ENCODE measurements around the gene IFRD1.

IFRD1 gene

GRCh38 chr7:112449902-112450806 lies at the start of gene IFRD1:
Gene IFRD1, plus strand, starts transcription at chr7:112450460. Its CDS starts 229 bp downstream, at chr7:112450689.
- DNase-seq (ENCODE audit: low spot score), result peak; percentile 99

DNA sequence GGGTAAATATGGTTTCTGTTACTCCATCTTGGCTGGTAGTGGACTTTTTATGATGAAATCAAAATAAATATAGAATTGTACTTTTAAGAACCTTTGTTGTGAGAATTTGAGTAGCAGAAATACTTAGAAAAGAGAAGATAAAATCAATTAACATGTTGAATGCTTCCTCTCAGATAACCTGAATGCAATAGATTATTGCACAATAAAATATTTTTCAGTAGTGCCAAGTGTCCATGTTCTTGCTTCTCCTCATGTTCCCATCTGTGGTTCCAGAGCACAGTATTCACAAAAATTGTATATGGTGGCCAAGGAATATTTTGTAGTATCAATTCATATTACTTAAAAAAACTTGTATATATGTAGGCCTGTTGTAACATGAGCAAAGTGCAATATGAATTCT lies 45.9 kb upstream of the IFRD1 start:
- no peak for DNase-seq (ENCODE audit: low spot score)

GRCh38 chr7:112405286-112405685 lies 45.0 kb upstream of the IFRD1 start:
- no peak for DNase-seq (ENCODE audit: low spot score)

DNA sequence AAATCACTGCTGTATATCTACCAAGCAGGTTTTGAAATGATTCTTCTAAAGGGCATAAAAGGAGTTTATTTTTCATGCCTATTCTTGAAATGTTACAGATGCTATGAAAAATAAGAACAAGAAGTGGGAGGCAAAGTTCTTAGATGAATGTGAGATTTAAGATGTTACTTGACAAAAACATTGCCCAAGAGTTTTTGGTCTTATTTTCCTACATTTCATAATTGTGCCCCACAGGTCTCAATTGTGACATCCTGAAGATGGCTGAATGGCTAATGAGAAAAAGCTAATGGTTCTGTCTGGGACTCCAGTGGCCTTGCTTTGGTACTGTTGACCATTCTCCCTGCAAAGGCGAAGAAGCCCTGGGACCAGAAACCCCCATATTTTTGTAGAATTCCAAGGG lies 43.0 kb upstream of the IFRD1 start:
- DNase-seq (ENCODE audit: low spot score), result no peak

GRCh38 chr7:112410092-112410491 lies 40.2 kb upstream of the IFRD1 start:
- no peak for DNase-seq (ENCODE audit: low spot score)

DNA sequence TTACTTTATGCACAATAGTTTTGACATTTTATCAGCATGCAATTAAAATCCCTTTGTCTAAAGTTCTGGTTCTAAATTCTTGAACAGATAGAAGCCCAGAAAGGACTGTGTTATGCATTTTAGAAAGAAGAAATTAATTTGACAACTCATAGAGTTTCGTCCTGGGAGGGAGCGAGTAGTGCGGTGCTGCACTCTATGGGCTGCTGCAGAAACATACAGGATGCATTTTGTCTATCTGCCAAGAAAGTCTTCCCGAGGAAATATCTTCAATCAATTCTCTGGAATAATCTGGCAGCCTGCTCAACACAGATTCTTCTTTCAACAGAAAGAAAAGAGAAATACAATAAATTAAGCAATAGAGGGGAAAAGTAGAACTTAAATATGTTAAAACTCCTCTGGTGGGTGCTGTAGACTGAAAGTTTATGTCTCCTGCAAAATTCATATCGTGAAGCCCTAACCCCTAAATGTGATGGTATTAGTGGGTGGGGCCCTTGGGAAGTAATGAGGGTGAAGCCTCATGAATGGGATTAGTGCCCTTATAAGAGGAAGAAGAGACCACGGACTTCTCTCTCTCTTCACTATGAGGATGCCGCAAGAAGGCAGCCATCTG lies 39.0 kb upstream of the IFRD1 start:
- no peak for DNase-seq (ENCODE audit: low spot score)

- no peak for DNase-seq (ENCODE audit: low spot score)
Measured at GRCh38 chr7:112414855-112415490, 35.3 kb upstream of the IFRD1 start.

- DNase-seq (ENCODE audit: low spot score), result no peak
Measured at GRCh38 chr7:112416127-112416526, 34.1 kb upstream of the IFRD1 start.

DNA sequence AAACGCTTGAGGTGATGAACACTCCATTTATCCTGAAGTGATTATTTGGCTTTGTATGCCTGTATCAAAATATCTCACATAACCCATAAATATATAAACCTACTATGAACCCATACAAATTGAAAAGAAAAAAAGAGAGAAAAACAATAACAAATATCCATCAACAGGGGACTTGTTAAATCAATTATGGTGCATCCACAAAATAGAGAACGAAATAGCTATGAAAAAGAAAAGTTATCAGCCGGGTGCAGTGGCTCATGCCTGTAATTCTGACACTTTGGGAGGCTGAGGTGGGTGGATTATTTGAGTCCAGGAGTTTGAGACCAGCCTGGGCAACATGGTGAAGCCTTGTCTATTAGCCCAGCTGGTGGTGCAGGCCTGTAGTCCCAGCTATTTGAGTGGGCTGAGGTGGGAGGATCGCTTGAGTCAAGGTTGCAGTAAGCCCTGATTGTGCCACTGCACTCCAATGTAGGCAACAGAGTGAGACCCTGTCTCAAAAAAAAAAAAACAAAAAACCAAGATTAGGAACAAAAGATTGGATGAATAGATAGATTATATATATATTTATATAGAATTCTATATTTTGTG lies 30.6 kb upstream of the IFRD1 start:
- DNase-seq (ENCODE audit: low spot score), result no peak

DNA sequence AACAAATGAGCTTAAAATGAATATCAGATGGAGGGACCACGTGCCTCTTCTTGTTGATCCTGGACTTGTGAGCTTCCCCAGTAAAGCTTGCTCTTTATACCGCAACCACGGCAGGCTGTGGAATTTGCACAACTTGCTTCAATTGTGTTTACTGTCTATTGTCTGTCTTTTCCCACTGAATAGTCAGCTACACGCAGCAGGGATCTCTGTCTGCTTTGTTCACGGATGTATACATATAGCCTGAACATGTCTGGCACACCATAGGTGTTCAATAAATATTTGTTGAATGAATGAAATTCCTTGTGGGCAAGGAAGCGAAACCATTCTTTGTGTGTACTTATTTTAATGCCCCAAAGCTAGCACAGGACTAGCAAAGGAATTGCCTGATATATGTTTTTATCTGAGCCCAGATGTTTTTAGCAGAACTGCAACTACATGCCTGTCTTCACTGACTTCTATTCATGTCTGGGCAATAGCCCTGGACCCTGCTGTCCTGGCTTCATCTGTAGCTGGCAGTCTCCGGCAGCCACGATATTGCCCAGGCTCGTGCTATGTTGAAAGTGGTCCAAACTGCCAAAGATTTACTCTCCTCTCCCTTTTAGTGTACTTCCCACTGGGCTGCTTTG lies 29.9 kb upstream of the IFRD1 start:
- no peak for DNase-seq (ENCODE audit: low spot score)

- no peak for DNase-seq (ENCODE audit: low spot score)
Measured at GRCh38 chr7:112421666-112422486, 28.4 kb upstream of the IFRD1 start.

DNA sequence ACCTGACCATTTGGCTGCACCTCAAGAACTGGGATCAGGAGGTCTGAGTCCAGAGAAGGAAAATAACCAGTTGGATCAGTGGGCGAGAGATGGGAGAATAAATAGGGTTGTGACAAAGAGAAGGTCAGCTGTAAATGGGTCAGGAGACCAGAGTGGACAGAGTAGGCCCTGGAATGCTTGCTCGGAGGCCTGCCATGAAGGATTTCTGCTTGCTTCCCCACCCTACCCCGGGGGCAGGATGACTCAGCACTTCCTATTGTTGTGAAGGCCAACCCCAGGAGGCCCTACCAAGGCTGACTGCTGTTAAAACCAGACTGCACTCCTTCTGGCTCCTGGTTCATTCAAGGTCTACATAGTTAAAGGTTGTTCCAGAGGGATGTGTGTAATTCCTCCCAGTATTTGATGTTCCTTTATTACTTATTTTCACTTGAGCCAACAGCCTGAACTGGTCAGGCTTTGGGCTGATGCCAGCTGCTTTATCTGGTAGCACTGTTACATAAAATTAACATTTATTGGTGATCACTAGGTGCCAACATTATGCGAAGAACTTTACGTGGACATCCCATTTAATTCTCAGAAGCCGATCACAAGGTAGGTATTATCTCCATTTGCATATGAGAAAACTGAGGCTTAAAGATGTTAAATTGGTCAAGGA lies 27.3 kb upstream of the IFRD1 start:
- no peak for DNase-seq (ENCODE audit: low spot score)

- DNase-seq (ENCODE audit: low spot score), result no peak
Measured at GRCh38 chr7:112423987-112424386, 26.3 kb upstream of the IFRD1 start.

DNA sequence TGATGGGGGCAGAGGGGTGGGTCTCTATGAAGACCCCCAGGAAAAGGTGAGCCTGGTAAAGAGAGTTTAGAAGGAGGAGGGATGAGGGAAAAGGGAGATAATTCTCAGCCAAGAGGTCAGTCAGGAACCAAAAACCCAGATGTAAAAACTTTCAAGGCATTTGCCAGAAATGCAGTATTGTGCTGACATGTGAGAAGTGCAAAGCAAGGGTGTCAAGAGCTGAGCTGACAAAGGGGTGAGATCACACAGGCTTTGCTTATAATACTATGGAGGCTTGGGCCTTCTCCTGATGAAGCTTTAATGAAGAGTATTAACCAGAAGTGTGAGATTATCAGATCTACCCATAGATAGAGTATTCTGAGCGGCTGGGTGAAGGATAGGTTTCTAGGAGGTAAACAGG lies 22.3 kb upstream of the IFRD1 start:
- no peak for DNase-seq (ENCODE audit: low spot score)

DNA sequence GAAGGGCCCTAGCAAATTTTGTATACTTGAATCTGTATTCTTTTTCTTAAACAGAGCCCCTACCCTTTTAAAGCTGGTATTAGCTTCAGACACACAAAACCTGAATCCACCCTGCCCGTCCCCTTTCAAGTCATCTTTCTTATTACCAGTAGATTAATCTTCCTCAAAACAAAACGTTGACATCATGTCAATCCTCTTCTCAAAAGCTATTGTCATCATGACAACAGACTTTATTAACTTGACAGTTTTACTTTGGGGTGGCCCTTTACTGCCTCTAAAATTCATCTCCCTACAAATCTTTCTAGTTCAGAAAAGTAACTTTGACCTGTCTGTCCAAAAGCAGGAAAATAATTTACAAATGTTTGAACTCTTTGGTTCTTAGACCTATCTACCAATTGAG lies 21.5 kb upstream of the IFRD1 start:
- DNase-seq (ENCODE audit: low spot score), result no peak

DNA sequence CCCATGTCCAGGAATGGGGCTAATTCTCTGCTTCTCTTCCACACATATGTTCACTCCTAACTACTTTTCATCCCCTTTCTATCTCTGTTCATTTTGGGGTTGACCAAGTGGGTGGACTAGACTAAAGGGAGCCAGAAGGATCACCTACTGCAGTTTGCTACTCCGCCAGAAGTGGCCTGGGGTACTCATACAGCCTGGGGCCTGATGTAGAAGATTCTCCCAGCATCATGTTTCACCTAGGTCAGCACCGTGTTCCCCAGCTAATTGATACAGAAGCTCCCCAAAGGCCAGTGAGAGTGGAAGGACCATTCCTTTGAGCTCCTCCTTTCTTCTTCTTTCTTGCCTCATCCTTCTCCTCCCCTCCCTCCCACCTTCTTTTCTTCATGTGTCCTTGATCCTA lies 19.6 kb upstream of the IFRD1 start:
- no peak for DNase-seq (ENCODE audit: low spot score)

DNA sequence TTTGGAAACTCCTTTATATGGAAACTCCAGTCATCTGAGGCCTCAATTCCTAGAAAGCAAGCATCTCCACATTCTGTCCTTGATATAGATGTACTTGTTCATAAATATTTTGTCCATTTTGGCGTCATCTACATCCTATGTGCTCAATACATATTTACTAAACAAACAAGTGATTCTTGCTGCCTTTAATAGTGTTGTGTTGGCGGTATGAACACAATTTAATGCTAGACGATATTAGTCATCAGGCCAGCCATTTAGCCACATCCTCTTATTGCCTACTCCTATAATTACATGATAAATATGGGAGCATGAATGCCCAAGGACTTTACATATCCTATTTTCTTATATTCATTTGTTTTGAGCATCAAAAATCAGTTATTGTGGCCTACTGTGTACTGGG lies 18.5 kb upstream of the IFRD1 start:
- no peak for DNase-seq (ENCODE audit: low spot score)

- no peak for DNase-seq (ENCODE audit: low spot score)
Measured at GRCh38 chr7:112433289-112433688, 17.0 kb upstream of the IFRD1 start.

DNA sequence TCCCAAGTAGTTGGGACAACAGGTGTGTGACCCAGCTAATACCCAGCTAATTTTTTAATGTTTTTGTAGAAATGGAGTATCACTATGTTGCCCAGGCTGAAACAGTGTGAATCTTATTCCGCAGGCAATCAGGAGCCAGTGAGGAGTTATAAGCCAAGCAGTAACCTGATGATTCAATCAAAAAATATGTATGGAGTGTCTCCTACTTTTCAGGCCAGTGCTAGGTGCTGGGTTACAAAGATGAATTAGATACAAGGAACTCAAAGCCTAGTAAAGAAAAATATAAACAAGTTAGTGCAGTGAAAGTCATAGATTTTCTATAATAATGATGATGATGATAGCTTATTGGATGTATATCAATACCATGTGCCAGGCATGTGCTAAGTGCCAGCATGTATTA lies 13.2 kb upstream of the IFRD1 start:
- no peak for DNase-seq (ENCODE audit: low spot score)

DNA sequence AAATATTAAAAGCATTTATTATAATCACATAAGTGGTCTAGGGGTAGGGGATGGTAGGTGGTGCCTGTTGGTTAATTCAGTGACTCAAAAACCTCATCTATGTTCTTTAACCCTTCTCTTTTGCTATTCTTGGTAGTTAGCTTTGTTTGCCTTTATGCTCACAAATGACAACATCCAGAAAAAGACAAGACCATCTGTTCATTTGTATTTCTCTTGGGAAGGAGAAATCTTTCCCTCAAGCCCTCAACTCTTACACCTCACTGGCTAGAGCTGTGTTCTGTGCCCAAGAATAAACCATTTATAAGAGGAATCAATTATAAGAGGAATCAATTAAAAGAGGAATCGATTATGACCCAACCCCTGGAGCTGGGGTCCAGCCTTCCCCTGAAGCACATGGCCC lies 10.8 kb upstream of the IFRD1 start:
- DNase-seq (ENCODE audit: low spot score), result no peak

GRCh38 chr7:112442210-112442609 lies 8.1 kb upstream of the IFRD1 start:
- no peak for DNase-seq (ENCODE audit: low spot score)

All from hematopoietic multipotent progenitor cell treated with erythropoietin and hydrocortisone succinate and interleukin-3 and kit ligand, for 17 days (in vitro differentiated cells).